Osteocyte (in vitro differentiated cells): ENCODE results near the gene HEATR5B. TPM values are rescaled to one million over a fixed set of nuclear protein-coding genes. Genes with fewer than 3 reads are reported as not detected.
A peak's percentile ranks its signal among the peaks of the same experiment; 100 is the strongest.

Source experiments
- DNase-seq: peaks from one replicate; pipeline ENCODE4 v3.0.0; 2021; ENCODE audit warnings: mixed read lengths; ENCODE audit not compliant: unreplicated experiment; ENCODE audit errors: extremely low spot score
- H3K27ac Mint-ChIP-seq: one replicate; pipeline ENCODE4 v1.8.0; 2021; ENCODE audit warnings: mild to moderate bottlenecking, mixed read lengths; ENCODE audit not compliant: unreplicated experiment
- H3K27me3 Mint-ChIP-seq: one replicate; pipeline ENCODE4 v1.8.0; 2021; ENCODE audit warnings: mixed read lengths; ENCODE audit not compliant: unreplicated experiment
- H3K36me3 Mint-ChIP-seq: one replicate; pipeline ENCODE4 v1.8.0; 2021; ENCODE audit warnings: mixed read lengths; ENCODE audit not compliant: unreplicated experiment
- H3K4me1 Mint-ChIP-seq: one replicate; pipeline ENCODE4 v1.8.0; 2021; ENCODE audit warnings: mixed read lengths; ENCODE audit not compliant: unreplicated experiment
- H3K4me3 Mint-ChIP-seq: one replicate; pipeline ENCODE4 v1.8.0; 2021; ENCODE audit warnings: mild to moderate bottlenecking, moderate library complexity, mixed read lengths; ENCODE audit not compliant: unreplicated experiment
- H3K9me3 Mint-ChIP-seq: one replicate; pipeline ENCODE4 v1.8.0; 2021; ENCODE audit warnings: mixed read lengths; ENCODE audit not compliant: unreplicated experiment
- total RNA-seq: library from RNA; stranded (reverse); gene quantifications from 2 replicates; pipeline ENCODE4 v1.2.1, GENCODE V29; 2021
- TF ChIP-seq, protein P1 (sequence below): fragments of 200-600 bp; sonication (generic); IDR thresholded peaks from 2 replicates; pipeline ENCODE4 v1.5.0; 2021; ENCODE audit warnings: antibody characterized with exemption, mild to moderate bottlenecking, moderate library complexity

The HEATR5B gene
- total RNA-seq, 1 donor from 2014 or later: 18.1 TPM

- TF ChIP-seq, protein P1, sequence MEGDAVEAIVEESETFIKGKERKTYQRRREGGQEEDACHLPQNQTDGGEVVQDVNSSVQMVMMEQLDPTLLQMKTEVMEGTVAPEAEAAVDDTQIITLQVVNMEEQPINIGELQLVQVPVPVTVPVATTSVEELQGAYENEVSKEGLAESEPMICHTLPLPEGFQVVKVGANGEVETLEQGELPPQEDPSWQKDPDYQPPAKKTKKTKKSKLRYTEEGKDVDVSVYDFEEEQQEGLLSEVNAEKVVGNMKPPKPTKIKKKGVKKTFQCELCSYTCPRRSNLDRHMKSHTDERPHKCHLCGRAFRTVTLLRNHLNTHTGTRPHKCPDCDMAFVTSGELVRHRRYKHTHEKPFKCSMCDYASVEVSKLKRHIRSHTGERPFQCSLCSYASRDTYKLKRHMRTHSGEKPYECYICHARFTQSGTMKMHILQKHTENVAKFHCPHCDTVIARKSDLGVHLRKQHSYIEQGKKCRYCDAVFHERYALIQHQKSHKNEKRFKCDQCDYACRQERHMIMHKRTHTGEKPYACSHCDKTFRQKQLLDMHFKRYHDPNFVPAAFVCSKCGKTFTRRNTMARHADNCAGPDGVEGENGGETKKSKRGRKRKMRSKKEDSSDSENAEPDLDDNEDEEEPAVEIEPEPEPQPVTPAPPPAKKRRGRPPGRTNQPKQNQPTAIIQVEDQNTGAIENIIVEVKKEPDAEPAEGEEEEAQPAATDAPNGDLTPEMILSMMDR: no peak
- Mint-ChIP-seq H3K9me3 (no peaks in the 10 kb centered on the region), H3K27me3 (no peaks in the 10 kb centered on the region), H3K4me1 (peaks cover 34% of the 10 kb centered on the region), H3K36me3 (no peaks in the 10 kb centered on the region), H3K4me3 (peak overlapping the region; percentile 91), H3K27ac (peak overlapping the region; percentile 77)
- no peak for DNase-seq
Measured at GRCh38 chr2:36965206-36965605, 119.0 kb downstream of the HEATR5B start.

DNA sequence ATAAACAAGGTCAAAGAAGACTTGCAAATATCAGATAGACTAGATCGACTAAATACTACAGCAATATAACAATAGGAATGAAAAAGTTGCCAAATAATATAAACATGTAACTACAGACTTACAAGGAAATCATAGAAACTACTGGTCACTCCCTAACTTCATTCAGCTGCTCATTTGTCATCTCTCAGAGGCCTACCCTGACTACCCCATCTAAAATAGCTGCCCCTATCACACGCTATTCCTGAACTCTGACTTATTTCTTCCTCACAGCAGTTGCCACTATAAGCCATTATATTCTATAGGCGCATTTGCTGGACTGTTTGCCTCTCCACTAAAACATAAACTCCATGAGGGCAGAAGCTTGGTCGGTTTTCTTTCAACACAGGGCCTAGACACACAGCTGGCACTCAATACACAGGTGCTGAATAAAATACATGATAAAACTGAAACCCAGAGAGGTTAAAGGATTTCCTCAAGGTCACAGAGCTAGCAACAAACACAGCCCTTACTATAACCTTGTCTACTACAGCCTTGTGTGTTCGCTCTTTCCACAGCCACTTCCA lies 119.6 kb downstream of the HEATR5B start:
- Mint-ChIP-seq H3K9me3 (no peaks in the 10 kb centered on the region), H3K27me3 (no peaks in the 10 kb centered on the region), H3K4me3 (peak overlapping the region; percentile 91), H3K4me1 (peaks cover 34% of the 10 kb centered on the region), H3K36me3 (no peaks in the 10 kb centered on the region), H3K27ac (peak overlapping the region; percentile 77)
- TF ChIP-seq, protein P1: no peak
- DNase-seq: no peak

GRCh38 chr2:36963734-36964133 lies 120.4 kb downstream of the HEATR5B start:
- no peak overlapping the region for H3K27ac Mint-ChIP-seq
- no peaks in the 10 kb centered on the region for H3K9me3 Mint-ChIP-seq
- H3K36me3 Mint-ChIP-seq: no peaks in the 10 kb centered on the region
- TF ChIP-seq, protein P1: no peak
- no peaks in the 10 kb centered on the region for H3K27me3 Mint-ChIP-seq
- DNase-seq: no peak
- H3K4me3 Mint-ChIP-seq: no peak overlapping the region
- H3K4me1 Mint-ChIP-seq: peaks cover 34% of the 10 kb centered on the region

GRCh38 chr2:36963106-36963505 lies 121.1 kb downstream of the HEATR5B start:
- Mint-ChIP-seq H3K9me3 (no peaks in the 10 kb centered on the region), H3K4me3 (no peak overlapping the region), H3K36me3 (peaks cover 4% of the 10 kb centered on the region), H3K27me3 (no peaks in the 10 kb centered on the region), H3K4me1 (peaks cover 38% of the 10 kb centered on the region), H3K27ac (no peak overlapping the region)
- TF ChIP-seq, protein P1: no peak
- DNase-seq: no peak

DNA sequence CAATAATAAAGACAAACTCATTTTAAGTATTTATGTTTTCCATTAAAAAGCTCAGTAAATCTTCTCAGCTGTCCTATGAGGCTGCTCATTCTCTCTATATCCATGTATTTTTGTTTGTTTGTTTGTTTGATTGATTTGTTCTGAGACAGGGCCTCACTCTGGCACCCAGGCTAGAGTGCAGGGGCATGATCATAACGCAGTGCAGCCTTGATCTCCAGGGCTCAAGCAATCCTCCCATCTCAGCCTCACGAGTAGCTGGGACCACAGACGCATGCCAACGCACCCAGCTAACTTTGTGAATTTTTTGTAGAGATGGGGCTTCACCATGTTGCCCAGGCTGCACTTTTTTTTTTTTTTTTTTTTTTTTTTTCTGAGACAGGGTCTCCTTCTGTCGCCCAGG lies 123.4 kb downstream of the HEATR5B start:
- TF ChIP-seq, protein P1: no peak
- Mint-ChIP-seq H3K36me3 (peaks cover 4% of the 10 kb centered on the region), H3K27me3 (no peaks in the 10 kb centered on the region), H3K27ac (no peak overlapping the region), H3K4me1 (peaks cover 27% of the 10 kb centered on the region), H3K9me3 (no peaks in the 10 kb centered on the region), H3K4me3 (no peak overlapping the region)
- DNase-seq: no peak
